ENCODE data around the gene TRIM68.

TRIM68 gene, protein sequence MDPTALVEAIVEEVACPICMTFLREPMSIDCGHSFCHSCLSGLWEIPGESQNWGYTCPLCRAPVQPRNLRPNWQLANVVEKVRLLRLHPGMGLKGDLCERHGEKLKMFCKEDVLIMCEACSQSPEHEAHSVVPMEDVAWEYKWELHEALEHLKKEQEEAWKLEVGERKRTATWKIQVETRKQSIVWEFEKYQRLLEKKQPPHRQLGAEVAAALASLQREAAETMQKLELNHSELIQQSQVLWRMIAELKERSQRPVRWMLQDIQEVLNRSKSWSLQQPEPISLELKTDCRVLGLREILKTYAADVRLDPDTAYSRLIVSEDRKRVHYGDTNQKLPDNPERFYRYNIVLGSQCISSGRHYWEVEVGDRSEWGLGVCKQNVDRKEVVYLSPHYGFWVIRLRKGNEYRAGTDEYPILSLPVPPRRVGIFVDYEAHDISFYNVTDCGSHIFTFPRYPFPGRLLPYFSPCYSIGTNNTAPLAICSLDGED

DNA sequence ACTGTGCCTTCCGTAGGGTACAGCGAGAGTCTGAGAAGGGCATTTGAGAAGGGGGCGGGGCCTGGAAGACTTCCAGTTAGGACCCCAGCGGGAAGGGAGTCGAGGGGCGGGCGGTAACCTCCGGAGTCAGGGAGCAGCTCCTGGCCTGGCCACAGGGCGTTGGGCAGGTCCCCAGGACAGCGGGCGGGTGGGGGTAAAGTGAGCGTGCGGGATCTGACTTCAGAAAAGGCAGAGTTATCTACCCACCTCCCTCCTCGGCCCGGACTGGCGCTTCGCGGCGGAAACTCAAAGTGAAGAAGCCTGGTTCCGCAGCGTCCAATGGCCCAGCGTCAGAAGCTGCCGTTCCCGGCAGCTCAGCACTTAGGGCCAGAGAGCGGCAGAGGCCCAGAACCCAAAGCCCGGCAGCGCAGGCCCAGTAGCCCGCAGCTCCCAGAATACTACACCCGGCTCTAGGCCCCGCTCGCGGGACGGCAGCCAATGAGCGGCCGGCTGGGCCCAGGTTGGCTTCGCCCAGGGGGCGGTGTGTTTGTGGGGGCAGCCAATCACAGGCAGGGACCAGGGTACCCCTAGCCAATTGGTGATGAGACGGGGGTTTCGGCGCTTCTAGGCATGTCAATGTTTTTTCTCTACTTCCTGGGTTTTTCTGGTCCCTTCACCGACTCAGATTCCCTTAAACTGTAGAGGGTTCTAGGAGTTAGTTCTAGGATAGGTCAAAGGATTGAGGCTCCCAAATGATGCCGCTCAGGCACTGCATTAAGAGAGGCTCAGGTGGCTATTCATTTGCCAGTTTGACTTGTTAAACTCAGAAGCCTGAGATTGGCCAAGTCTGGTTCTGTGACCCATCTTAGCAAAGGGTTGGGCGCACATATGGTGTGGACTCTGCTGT lies at the start of gene TRIM68:
Gene TRIM68, minus strand, starts transcription at position 451 of the 886 bp plus-strand sequence. CDS start 2,727 bp downstream, outside the sequence.
- peak; percentile 83 to 89 for DNase-seq (ENCODE audit: extremely low read depth in 1 of 2, low read depth in 1 of 2)

DNA sequence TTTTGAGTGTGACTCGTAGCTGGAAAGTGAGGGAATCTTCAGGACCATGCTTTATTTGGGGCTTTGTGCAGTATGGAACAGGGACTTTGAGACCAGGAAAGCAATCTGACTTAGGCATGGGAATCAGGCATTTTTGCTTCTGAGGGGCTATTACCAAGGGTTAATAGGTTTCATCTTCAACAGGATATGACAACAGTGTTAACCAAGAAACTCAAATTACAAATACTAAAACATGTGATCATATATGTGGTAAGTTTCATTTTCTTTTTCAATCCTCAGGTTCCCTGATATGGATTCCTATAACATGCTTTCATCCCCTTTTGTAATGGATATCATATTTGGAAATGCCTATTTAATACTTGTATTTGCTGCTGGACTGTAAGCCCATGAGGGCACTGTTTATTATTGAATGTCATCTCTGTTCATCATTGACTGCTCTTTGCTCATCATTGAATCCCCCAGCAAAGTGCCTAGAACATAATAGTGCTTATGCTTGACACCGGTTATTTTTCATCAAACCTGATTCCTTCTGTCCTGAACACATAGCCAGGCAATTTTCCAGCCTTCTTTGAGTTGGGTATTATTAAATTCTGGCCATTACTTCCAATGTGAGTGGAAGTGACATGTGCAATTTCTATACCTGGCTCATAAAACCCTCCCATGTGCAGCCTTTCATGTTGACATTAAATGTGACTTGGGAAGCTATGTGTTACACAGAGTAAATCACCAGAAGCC lies 46.8 kb upstream of the TRIM68 start:
- no peak for DNase-seq (ENCODE audit: extremely low read depth in 1 of 2, low read depth in 1 of 2)

DNA sequence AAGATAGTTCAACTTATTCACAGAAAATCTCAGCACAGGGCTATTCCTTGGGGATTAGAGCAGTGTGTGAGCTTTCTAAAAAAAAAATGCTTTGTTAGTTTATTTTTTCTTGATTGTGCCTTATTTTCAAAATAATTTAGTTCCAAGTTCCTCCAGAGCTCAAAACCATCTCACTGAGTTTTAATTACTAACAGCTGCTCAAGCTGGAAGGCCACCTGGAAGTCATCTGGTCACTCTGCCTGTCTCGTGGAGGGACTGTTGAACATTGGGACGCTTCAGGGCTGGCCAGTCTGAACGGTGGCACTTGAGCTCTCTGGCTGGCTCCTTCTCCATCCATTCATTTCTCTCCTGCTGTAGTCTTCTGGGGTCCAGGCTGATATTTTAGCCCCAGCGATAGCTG lies 39.7 kb upstream of the TRIM68 start:
- DNase-seq (ENCODE audit: extremely low read depth in 1 of 2, low read depth in 1 of 2) = no peak

DNA sequence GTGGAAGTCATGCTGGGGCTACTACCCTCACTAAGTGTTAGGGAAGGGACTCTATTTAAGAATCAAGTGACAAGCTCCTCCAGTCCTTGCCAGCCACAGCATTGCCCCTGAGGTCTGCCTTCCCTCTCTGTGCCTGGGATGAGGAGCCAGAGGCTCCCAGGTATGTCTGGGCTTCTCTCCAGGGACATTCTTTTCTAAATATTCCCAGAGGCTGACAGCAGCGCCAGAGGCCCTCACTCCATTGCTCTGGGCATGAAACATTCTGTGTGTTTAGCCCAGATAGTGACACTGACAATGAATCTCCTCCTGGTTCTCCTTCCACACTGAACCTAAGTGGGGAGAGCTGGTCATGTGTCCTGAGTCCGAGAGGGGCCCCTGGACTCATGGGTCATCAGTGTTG lies 37.9 kb upstream of the TRIM68 start:
- DNase-seq (ENCODE audit: extremely low read depth in 1 of 2, low read depth in 1 of 2) = no peak

DNA sequence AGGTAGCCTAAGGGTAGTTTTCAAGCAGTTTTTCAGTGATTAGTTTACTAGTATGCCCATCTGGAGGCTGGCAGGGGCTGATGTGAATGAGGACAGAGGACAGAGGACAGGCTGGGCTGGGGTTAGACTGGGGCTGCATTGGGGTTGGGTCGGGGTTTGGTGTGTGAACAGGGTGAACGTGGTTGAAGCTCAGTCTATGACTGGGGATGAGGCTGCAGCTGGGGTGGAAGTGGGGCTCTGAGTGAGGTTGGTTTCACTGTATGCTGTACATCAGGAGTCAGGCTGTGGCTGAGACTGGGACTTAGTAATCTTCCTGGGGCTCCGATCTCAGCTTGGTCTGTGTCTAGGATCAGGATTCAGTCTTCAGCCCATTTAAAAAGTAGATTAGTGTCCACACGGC lies 36.2 kb upstream of the TRIM68 start:
- DNase-seq (ENCODE audit: extremely low read depth in 1 of 2, low read depth in 1 of 2) = no peak

DNA sequence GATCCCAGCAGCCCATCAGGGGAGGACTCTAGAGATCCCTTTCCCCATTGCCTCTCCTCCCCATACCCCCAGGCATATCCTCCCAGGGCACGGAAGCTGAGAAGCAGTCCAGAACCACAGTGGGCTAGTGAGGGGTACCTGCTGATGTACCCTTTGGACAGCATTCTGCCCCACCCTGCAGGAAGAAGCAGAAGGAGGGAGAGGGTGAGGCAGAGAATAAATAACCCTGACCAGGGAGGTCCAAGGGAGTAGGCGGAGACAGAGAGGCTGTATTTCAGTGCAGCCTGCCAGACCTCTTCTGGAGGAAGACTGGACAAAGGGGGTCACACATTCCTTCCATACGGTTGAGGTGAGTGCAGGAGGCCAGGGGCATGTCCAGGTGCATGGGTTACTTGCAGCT lies 35.7 kb upstream of the TRIM68 start, which contains the start of gene OR51E1:
Gene OR51E1, plus strand, starts transcription at position 301 of the 400 bp plus-strand sequence. CDS start 8,545 bp downstream, outside the sequence.
- no peak for DNase-seq (ENCODE audit: extremely low read depth in 1 of 2, low read depth in 1 of 2)

DNA sequence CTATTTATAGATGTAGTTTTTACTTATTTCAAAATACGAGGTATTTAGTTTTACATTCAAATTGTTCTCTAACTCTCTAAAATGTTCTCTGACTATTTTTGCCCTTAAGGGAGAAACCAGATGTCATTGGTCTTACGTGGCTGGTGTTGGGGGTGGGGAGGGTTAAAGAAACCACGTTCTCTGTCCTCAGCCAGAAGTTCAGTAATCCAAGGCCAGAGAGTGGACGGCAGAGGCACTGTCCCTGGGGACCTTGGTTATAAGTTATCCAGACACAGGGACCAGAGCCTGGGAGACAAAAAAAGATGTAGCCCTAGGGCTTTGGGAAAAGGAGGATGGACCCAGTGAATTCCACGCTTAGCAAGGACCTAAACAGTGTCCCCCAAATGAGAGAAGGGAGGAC lies 35.0 kb upstream of the TRIM68 start:
- no peak for DNase-seq (ENCODE audit: extremely low read depth in 1 of 2, low read depth in 1 of 2)

DNA sequence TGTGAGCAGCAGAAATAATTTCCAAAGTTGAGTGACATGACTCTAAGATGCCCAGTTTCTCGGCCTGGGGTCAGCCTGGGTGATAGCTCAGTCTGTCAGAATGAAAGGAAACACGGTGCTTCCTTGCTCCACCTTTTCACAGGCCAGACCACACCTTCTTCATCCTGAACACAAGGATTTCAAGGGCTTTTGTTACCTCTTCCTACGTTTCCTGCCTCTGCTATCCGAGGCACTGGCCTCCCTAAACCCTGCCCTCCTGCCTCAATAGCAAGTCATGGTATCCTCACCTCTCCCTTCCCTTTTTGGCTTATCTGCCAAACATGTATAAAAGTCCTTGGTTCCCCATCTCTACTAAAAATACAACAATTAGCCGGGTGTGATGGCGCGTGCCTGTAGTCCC lies 34.0 kb upstream of the TRIM68 start:
- DNase-seq (ENCODE audit: extremely low read depth in 1 of 2, low read depth in 1 of 2) = no peak

DNA sequence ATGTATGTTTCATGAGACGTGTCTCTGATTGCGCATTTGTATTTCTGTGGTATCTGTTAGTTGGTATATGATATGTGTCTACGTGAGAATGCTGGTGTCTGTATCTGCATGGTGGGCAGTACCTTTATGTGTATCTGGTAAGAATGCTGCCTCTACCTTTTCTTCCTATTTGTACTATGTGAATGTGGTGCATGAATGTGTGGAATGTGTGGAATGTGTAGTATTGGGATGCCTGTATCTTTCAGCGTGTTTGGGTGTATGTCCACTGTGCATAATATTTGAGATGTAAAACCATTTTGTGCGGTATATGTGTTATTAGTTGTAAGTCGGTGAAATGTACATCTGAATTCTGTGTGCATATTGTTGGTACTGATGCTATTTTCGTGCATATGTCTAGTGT lies 33.5 kb upstream of the TRIM68 start:
- no peak for DNase-seq (ENCODE audit: extremely low read depth in 1 of 2, low read depth in 1 of 2)

DNA sequence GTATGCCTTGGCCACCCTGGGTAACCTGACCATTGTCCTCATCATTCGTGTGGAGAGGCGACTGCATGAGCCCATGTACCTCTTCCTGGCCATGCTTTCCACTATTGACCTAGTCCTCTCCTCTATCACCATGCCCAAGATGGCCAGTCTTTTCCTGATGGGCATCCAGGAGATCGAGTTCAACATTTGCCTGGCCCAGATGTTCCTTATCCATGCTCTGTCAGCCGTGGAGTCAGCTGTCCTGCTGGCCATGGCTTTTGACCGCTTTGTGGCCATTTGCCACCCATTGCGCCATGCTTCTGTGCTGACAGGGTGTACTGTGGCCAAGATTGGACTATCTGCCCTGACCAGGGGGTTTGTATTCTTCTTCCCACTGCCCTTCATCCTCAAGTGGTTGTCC lies 31.9 kb upstream of the TRIM68 start:
- no peak for DNase-seq (ENCODE audit: extremely low read depth in 1 of 2, low read depth in 1 of 2)

DNA sequence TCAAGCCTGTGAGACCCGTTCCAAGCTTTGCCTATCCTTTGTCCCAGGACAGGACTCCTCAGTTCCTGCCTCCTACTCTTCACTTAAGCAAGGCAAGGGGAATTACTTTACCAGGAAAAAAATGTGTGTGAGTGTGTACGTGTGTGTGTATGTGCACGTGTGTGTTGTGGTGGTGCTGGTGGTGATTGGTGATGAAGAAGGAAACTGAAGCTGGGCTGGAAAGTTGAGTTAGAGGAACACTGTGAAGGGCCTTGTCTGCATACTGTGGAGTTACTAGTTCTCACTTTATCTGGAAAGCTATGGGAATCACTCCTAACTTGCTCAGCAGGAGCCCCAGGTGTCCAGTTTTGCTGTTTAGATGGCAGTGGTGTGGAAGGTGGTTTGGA lies 29.6 kb upstream of the TRIM68 start:
- no peak for DNase-seq (ENCODE audit: extremely low read depth in 1 of 2, low read depth in 1 of 2)

DNA sequence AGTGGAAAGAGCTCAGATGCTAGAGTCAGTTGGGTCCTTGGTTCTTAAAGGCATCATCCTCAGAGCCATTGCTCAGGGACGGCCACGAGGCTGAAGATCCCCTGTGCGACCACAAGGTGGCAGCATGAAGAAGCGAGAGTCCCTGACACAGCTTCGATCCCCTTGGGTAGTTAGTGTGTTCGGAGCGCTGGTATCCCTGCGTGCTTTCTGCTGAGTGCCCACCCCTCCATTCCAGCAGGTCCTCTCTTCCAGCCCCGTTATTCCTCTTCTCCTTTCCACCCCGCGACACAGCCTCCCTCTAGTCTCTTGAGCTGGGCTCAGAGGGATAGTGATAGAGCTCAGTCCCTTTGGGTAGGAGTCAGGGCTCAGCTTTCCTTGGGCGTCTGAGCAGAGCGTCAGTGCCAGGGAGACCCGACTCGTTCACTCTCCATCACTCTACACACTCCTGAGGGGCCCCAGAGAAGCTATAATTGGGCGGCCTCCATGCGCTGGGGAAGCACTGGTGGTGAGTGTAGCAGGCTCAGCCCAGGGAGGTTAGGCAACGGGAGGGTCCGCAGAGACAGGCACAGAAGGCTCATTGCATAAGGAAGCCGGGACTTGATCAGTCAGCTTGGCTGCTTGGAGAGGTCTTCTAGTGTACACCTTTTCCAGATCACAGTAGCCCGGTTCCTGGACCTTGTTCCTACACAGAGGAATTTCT lies 29.1 kb upstream of the TRIM68 start, which contains the start of gene OR51D1:
Gene OR51D1, plus strand, starts transcription at position 516 of the 700 bp plus-strand sequence. CDS start 2,314 bp downstream, outside the sequence.
- peak; percentile 17 to 53 for DNase-seq (ENCODE audit: extremely low read depth in 1 of 2, low read depth in 1 of 2)

DNA sequence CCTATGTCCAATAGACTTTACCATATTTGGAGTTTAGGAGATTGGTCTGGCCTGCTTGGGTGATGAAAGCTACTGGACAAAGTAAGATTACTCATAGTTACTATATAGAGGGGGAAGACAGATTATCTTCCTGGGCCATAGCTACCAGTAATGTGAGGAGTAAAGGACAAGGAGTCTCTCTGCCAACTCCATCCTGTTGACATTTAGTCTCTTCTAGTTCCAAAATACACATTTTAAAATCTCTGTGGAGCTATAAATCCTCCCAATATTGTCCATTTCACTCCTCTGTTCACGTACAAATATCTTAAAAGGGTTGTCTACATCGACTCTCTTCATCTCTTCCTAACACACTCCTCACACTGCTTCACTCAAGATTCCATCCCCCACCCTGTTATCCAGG lies 28.1 kb upstream of the TRIM68 start:
- DNase-seq (ENCODE audit: extremely low read depth in 1 of 2, low read depth in 1 of 2) = no peak

DNA sequence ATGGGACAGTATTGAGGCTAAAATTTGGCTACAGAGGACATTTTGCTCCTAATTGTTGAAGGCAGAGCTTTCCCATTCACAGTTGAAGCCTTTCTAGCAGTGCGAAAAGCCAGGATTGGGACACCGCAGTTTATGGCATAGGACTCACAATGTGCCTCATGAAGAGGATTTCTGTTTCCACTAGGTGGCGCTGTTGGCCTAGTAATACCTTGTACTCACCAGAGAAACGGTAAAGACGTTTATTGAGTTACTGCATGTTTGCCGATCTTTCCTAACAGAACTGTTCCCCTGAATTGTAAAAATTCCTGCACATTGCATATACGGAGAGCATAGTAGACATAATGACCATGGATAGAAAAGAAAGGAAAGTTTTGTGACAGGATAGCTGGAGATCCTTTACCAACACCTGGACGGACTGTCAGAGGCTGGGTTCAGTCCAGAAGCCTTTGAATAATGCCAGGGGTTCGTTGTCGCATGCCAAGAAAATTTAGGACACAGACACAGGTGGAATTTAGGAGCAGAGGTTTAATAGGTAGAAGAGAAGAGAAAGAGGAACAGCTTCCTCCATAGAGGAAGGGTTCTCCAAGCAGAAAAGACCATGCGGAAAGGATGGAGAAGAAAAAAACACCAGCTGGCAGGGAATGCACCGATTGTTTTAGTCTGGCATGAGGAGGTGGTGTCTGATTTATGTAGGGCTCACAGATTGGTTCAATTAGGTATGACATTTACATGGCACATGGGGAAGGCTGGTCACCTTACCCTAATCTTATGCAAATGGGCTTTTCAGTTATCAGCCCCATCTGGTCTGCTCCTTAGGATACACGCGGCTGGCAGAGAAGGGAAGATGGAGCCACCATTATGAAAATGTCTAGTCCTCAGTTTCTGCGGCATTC lies 18.4 kb upstream of the TRIM68 start:
- no peak for DNase-seq (ENCODE audit: extremely low read depth in 1 of 2, low read depth in 1 of 2)

DNA sequence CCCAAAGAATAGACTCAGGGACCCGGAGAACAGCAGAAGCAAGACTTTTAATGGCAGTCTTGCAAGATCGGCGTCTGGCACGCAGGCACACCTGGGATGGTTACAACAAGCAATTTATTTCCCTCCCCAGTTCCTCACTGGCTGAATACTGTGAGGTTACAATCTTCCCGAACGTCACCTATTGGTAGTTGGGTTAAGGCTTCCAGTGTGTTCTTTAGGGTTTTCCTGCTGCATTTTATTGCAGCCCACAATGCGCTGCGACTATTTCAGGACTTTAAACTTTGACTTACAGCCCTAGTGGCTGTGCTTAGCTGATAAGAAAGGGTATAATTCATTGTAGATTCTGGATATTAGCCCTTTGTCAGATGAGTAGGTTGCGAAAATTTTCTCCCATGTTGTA lies 11.5 kb upstream of the TRIM68 start:
- DNase-seq (ENCODE audit: extremely low read depth in 1 of 2, low read depth in 1 of 2) = no peak

DNA sequence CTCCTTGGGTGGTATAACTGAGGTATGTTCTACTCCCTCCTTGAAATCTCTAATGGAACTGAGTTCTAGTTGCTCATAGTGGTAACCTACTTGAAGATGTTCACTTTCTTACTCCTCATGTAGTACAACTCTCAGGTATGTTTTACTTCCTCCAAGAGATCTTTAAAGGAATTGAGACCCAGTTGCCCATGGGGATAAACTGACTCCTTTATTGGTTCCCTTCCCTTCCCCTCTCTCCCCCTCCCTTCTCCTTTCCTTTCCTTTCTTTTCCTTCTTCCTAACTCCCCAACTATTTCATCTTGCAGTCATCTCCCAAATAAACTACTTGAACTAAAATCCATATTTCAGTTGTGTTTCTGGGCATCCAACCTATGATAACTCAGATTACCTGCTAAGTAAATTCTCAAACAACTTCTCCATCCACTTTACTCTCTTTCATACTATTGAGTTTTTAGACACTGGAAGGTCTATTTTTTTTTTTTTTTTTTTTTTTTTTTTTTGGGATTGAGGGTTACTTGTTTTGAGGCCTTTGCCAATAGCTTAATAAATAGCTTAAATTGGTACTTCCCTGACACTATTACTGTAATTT lies 7.9 kb upstream of the TRIM68 start:
- DNase-seq (ENCODE audit: extremely low read depth in 1 of 2, low read depth in 1 of 2) = no peak

DNA sequence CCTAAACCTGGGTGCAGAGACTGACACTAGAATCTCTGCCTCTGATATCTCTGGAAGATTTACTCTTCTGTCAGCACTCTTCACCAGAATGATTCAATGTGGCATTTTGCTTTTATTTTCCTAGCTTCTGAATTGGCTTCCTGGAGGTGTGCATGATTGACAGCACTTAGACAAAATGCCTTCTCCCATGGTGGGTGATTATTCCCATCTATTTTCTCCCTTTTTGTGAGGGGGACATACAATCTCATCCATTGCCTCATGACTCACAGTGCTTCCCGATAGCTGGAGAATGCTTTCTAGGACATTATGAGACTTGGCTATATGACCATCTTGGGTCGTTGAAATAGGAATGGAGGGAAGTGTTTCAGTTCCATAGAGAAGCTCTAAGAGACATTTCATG lies 4.0 kb upstream of the TRIM68 start:
- DNase-seq (ENCODE audit: extremely low read depth in 1 of 2, low read depth in 1 of 2) = no peak

DNA sequence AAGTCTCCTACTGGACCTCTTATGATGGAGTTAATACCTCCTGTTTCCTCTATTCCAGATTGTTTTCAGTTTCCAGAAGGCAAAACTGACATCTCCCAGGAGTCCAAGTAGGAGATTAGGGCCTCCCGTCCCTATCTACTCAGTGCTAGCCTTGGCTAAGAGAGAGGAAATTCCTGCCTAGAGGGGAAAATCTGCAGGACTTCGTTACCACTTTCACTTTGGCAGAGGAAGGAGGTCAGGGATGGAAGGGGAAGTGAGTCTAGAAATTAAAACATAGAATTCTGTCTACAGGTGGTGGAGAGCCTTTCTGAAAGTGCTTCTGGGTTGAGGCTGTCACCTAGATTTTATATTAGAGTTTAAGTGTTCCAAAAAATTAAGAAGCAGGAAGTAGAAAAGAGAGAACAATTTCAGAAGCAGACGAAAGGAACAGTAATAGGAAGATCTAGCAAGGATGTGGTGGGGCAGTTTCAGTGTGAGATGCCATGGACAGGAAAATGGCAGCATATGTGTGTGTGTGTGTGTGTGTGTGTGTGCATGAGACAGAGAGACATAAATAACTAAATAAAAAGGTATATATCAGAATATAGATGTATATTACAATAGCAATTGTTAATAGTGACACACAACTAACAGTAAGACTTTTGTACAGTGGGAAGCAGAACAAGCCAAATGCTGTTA lies 2.4 kb upstream of the TRIM68 start:
- no peak for DNase-seq (ENCODE audit: extremely low read depth in 1 of 2, low read depth in 1 of 2)
